Measurements from ENCODE around the gene SYNPO2.

Gene SYNPO2

DNA sequence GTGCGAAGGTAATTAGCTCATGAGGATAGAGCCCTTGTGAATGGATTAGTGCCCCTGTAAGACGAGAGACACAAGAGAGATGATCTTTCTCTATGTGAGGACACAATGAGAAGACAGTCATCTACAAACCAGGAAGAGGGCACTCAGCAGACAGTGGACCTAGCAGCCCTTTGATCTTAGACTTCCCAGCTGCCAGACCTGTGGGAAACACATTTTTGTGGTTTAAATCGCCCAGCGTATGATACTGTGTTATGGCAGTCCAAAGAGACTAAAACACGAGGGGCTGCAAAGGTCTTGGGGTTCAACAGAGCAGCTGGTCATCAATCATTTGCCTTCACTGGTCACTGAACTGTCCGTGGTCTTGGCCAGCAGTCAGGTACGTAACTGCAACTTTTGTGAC, 9.2 kb upstream of the SYNPO2 start:
- no peak for DNase-seq

DNA sequence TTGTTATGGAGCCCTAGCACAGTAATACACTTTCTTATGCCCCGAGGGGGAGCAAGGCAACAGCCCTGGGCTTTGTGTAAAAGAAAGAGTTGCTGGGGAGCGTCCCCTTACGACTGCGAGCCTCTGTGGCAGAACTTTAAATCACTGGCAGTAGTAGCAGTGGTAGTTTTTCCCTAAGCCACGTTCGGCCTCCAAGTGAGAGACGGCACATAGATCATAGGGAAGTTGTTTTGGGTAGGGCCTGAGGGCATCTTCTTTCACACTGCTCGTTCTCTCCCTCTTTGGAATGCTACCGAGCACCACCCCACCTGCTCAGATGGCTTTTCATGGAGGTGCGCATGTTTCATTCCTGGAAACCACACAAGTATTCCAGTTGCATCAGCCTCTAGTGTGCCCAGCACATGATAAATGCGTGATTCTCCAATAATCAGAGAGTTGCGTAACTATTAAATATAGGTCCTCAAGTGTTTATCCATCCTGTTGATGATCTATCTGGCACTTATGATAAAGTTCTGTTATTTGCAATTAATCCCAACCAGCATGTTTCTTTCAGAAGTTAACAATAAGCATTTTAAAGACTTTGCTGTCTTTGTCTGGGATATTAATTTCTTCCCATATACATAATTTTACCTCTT, 7.0 kb upstream of the SYNPO2 start:
- DNase-seq, result no peak

DNA sequence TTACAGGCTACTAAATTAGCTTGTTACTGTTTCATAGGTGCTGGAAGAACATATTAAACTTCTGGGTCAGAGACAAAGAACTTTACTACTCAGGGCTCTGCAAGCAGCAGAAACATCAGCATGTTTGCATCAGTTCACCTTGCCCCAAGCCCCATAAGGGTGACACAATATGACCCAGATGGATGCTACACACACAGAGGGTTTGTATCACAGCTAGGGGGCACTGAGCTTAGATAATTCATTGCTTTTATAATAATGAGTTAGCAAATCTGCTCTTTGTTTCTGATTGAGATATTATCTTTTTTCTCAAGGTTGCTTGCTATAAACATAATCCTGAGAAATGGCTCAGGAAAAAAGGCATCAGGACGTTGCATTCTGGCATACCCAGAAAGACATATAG, 4.8 kb upstream of the SYNPO2 start:
- DNase-seq, result no peak

DNA sequence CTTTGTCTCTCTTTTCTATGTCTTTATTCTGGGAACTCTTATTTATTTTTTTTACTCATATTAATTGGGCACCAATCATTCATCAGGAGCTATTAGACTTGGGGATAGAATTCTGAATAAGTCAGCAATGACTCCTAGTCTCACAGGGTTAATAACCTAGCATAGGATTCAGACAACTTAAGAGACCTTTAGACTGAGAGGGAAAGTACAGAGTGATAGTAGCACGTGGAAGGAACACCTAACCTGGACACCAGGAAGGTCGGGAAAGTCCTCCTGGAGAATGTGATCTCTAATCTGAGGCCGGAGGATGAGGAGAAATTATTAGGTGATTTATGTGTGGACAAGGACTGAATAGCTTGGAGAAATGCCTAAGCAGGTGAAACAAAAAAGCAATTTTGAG, 3.9 kb upstream of the SYNPO2 start:
- DNase-seq, result no peak

DNA sequence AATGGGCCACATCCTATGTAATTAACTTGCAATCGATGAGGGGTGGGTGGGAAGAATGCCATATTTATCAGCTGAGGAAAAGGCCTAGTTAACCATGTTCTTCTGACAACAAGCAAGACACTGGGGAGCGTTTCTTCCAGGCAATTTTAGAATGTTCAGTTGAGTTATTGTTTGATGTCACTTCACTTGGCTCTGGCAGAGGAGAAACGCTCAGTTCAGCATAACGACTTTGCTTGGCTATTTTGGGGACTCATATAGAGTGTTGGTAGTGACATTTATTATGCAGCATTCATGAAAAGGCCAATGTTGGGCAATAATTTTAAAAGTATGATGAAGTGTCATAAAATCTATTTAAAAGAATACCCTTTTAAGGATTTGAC, 648 bp downstream of the SYNPO2 start:
- no peak for DNase-seq

DNA sequence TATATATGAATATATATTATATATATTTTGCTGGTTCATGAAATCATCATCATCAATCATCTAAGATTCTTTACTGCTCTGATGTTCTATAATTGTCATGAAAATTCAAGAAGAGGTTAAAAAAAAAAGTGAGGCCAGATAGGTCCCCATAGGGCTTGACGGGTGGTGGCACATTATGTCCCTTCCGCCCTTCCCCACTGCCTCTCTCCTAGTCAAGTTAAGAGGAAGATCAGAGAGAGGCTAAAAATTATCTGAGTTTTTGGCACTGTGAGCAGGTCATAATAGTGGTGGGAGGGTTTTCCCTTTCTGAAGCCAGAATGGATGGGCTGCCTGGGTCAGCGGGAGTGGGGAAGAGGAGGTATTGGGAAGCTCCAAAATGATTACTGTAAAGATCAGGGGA, 5.4 kb downstream of the SYNPO2 start:
- no peak for DNase-seq

DNA sequence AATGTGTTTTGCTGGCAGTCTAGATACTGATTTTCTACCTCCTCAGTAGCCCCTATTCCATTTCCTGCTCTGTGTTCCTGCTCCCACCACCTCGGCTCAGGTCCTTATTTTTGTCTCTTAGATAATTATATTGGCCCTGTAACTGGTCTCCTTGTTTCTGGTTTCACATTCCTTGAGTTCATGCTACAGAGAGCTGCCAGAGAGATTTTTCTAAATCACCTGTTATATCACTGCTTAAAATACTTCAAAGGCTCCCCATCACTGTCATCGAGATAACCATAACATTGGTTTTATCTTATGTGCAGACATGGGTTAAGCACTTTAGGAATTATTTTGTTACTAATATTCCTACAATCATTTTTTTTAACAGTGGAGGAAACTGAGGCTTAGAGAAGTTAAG, 9.6 kb downstream of the SYNPO2 start:
- no peak for DNase-seq

DNA sequence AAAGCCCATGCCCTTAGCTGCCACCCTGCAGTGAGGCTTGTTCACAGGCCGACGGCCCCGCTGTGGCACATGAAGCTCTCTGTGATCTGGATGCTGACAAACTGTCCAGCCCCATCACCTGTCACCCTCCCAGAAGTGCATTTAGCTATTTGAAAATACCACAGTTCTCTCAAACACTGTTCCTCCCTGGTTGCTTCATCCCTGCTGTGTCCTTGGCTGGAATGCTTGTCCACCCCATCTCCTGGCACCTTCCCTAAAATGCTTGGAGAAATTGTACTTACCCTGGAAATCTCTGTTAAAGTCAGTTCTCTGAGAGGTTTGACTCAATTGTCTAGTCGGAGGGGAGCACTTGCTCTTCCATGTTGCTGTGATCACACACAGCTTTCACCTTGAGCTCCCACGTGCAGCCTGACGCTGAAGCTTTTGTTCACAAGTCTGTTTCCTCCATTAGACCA, 10.1 kb downstream of the SYNPO2 start:
- no peak for DNase-seq

DNA sequence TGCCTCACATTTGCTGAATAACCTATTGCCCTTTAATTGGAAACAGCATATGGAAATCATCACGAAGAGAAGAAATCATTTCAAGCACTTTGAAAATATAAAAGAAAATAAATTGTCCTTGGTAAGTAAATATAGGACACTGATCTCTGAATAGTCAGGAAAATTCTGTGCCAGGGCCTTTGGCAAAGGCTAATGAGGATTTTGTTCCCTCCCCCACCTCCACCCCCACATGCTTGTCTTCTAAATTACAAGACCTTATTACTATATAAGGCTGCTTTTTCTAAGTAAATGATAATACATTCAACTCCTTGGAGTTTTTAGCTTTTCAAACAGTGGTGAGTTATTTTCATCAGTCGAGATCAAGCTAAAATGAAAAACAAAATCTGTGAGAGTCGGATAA, 15.8 kb downstream of the SYNPO2 start:
- DNase-seq, result no peak

DNA sequence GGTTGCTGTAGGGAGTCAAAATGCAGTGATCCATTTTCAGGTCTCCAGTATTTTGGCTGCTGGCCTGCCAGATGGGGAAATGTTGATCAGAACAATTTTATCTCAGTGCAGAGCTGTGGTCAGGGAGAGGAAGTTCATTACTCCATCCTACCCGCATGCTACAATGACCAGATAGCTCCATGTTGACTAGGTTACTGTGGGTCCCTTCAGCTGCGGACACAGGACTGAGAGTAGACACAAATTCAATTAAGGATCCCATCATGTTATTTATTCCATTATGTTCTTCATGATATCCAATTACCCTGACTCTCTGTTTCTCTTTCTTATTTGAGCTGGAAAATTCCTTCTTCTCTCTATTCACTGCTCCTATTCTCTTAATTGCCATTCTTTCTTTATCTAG, 16.3 kb downstream of the SYNPO2 start:
- no peak for DNase-seq

DNA sequence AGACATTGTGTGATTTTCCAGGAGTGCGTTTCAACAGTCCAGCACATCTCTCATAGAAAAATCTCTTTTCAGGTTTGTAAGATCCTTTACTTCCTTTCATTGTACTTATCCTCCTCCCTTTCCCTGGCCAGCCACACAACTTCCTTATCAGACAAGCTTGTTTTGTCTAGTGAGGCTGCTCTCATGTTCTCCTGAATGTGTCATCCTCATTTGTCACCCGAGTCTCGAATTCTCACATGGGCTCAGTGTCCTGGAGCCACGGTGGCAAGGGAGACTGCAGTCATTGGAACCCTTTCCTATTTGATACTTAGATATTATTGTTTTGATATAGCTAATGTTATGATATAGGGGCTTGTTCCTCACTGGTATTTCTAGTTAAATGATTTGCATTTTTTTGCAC, 16.9 kb downstream of the SYNPO2 start:
- no peak for DNase-seq

DNA sequence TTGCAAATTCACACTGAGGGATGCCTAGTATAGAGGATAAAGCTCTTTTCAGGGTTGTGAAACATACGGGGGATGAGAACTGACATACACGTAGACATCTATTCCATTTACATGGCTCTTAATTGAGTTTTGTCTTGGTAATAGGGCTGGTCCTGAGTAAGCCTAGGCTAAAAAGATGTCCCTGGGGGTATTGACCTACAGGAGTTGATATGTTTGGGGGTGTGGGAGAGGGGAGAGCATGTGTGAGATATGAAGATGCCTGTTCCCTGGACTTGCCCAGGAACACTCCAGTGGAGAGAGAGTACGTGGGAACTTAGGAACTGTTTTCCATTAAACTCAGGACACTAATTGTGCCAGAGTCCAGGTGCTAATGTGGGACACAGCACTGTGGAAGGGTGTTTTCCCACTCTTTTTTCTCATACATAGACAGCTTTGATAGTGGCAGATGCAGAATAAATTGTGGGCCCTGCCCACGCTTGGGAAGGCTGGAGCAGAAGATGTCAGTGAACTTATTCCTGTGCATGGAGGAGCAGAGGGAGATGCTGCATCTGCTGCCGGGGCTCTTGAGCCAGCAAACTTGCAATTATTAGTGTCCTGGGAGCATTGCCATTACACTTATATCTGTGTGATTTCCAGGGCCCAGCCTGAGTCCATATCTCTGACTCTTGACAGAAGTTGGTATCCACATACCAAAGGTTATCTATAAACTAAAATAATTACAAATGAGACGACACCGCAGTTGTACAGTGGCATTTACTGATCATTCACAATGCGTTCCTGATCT, 20.7 kb downstream of the SYNPO2 start:
- no peak for DNase-seq

DNA sequence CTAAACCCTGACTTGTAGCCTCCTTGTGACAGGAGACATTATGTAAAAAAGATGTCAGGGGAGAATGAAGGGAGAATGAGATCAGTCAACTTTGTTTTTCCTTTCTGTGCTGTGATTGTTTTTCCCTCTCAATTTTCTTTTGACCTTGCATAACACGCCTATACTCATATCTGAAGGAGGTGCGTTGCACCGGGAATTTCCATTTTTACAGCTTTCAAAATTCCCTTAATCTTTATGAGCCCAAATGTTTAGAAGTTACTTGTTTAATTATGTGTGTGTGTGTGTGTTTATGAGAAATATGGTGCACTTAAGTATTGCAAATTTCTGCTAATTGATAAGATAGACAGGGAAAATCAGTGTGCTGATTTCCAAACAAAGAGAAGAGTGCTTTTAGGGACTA, 21.6 kb downstream of the SYNPO2 start:
- DNase-seq, result no peak

DNA sequence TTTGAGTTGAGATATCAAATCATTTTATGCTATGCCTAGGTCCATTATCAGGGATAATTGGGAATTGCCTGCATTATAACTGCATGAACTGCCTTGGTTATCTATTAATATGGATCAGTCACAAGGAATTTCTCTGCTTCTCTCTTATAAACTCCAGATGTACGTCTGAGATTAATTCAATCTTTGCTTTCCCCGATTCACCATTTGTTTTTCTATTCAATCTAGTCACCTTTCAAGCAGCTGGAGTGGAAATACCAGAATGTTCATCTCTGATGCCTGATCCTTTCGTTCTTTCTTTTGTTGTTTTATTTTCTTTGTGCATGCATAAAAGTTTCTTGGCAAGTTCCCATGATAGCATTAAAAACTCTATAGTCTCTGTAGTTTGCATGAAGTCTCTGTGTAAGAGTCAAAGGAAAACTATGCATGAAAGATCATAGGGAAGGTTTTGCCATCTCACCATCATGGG, 22.6 kb downstream of the SYNPO2 start:
- DNase-seq, result no peak

DNA sequence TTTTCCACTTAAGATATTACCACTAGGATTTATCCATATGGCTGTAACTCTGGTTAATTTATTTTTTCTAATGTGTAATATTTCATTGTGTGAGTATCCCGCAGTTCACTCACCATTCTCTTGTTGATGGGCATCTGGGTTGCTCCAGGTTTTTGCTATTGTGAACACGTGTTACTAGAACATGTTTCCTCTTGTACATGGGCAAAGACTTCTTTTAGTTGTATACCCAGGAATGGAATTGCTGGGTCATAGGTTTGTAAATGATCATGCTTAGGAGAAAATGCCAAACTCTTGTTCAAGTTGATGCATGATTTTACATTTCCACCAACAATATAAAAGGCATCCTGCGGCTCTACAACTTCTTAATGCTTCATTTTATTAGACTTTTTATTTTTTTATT, 26.8 kb downstream of the SYNPO2 start:
- DNase-seq, result no peak

DNA sequence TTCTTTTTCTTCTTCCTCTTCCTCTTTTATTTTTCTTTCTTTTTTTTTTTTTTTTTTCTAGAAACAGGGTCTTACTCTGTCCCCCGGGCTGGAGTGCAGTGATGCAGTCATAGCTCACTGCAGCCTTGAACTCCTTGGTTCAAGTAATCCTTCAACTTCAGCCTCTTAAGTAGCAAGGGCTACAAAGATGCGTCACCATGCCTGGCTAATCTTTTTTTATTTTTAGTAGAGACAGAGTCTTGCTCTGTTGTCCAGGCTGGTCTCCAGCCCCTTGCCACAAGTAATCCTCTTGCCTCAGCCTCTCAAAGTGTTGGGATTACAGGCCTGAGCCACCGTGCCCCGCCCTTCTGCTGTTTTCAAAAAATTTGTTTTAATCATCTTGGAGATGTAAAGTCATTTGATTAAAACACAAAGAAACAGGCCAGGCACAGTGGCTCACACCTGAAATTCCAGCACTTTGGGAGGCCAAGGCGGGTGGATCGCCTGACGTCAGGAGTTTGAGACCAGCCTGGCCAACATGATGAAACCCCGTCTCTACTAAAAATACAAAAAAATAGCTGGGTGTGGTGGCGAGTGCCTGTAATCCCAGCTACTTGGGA, 28.1 kb downstream of the SYNPO2 start:
- no peak for DNase-seq

DNA sequence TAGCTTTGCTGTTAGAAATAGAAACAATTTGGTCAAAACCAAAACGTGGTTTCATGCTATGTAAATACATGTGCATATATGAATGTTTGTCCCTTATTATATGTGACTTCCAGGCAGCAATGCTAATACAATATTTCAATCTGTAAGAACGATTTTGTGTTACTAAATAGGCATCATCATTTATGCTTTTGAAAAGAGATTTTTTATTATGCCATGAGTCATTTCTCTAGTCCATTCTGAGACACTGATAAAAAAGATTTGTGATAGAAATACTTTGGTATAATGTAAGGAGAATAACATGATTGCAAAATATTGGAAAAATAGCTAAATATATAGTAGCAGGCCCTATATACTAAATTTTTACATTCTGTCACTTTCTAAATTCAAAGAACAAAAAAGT, 28.9 kb downstream of the SYNPO2 start:
- DNase-seq, result no peak

DNA sequence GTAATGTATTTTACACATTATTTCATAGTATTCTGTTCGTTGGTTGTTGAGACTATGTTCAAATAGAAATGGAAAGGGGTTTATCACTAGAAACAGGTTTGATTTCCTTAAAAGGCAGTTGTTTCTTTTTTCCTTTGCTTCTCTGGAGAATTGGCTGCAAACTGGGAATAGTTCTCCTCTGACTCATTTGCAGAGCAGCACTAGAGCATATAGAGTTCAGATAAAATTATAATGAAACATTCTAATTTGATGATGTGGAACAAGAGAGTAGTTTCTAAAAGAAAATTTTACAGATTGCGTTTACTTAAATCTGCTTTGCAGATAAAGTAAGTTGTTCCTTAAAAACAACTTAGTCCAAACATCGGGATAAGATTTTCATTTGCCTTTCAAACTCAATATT, 29.7 kb downstream of the SYNPO2 start:
- no peak for DNase-seq

DNA sequence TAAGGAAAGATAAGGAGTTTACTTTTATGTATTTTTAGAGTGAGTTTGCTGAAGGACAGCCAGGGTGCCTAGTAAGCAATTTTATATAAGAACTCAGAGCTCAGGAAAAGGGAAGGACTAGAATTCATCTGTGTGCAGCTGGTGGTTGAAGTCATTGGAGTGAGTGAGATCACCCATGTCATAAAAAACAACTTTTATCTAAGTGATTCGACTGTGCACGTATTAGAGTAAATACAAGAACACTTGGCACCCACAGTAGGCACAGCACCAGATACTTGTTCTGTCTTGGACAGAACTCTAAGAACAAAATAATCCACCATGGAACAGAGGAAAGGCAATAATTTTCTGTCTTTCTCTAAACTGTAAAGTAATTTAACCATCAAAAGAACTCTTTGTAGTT, 31.6 kb downstream of the SYNPO2 start:
- DNase-seq, result no peak

DNA sequence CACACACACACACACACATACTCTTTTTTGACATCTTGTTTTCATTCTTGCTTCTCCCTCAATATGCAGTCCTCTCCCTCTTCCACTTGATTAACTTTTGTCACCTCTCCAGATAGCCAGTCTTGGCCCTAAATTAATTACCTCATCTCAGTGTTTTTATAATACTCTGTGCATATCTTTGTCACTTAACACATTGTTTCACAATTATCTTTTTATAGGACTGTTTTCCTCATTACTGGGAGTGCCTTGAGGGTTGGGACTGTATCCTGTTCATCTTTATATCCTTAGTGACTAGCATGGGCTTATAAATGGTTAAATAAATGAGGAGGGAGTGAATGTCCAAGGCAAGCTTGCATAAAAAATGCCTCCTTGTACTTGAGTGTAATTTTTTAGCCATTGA, 33.1 kb downstream of the SYNPO2 start:
- no peak for DNase-seq

DNA sequence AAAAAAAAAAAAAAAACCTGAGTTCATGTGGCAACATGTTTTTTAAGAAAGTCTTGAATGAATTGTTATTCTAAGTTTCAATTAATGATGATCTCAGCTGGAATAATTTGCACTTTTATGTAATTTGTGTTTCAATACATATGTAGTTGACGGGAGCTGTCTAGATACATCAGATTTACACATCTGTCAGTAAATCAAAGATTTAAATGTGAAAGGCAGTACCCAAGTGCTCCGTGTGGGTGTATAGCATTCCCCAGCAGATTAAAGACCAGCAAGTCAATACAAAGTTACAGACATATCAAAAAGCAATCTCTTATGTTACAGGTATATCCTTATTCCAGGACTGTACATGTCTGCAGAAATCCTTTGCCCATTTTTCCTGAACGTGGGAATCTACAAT, 35.2 kb downstream of the SYNPO2 start:
- DNase-seq, result no peak

DNA sequence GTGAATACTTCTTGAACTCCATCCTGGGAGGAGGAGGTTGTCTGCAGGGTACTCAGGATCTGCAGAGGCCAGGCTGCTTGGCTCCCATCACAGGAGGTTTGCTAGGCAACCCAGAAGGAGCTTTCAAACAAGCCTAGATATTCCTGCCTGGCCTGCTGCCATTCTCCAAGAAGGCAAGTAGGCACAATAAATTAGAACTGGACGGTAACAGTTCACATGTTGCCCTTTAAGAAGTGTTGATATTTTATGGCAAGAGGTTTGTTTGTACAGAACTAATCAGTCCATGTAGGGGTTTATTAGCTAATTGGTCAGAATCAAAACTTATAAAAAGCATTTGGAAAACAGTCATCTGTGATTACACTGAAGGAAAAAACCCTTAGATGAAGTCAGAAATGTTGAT, 39.3 kb downstream of the SYNPO2 start:
- DNase-seq, result no peak

DNA sequence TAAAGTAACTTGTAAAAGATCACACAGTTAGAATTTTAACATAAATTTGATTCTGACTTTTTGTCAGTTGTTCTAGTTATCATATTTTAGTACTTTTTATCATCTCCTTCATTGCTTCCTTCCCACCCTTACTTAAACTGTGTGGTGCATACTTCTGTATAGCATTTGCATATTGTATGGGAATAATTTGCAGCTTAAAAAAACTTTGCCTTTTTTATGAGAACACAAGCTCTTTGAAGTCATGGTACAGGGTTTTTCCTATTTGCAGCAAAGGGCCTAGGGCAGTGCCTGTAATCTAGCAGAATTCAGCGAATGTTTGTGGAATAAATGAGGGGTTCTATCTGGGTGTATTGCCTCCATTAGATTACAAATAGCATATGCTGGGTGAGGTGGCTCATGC, 41.6 kb downstream of the SYNPO2 start:
- DNase-seq, result no peak

DNA sequence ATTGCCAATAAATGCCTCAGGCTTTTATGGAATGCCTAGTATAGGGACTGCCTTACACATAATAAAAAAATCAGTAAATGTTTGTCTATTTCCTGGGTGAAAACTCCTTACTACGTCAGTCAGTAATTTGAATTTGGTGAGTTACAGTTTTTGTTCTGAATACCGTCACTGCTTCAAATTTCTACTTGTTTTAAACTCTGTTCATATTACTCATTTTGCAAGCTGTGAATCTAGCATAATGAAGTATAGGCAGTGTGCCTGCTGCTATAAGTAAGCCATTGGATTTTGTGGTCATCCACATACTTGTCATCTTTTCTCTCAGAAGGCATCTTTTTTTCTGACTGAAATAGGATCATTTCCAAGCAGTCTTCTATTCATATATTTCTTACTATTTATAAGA, 43.1 kb downstream of the SYNPO2 start:
- no peak for DNase-seq

DNA sequence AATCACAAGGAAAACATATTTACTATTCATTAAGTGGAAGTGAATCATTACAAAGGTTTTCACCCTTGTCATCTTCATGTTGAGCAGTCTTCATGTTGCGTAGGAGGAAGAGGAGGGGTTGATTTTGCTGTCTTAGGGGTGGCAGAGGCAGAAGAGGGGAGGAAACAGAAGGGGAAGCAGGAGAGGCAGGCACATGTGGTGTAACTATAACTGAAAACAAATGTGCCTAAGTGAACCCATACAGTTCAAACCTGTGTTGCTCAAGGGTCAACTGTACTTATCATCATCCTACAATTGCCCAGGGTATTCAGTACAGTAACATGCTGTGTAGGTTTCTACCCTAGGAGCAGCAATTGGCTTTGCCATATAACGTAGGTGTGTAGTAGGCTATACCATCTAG, 47.2 kb downstream of the SYNPO2 start:
- no peak for DNase-seq

Data from CD4-positive, alpha-beta T cell treated with Interleukin-15 for 1 hour (primary cell).